Subcutaneous adipose tissue (tissue), 4 donors: ENCODE results near the gene ANP32D. TPM values are rescaled to one million over a fixed set of nuclear protein-coding genes. Genes with fewer than 3 reads are reported as not detected.

Experiments
- total RNA-seq, 4 donors: library from RNA; depleted of rRNA; stranded (reverse); fragments of >200 nt; gene quantifications; one replicate each; pipeline ENCODE4 v1.1.0, GENCODE V29; 2016
- TF ChIP-seq, protein P1 (sequence below): fragments of 450-650 bp; IDR thresholded peaks from one replicate; pipeline ENCODE4 v1.5.1; 2016; ENCODE audit warnings: low read depth, mild to moderate bottlenecking, control low read depth, antibody characterized with exemption, moderate library complexity

Gene ANP32D
- total RNA-seq, 4 donors from 2014 or later: not detected

DNA sequence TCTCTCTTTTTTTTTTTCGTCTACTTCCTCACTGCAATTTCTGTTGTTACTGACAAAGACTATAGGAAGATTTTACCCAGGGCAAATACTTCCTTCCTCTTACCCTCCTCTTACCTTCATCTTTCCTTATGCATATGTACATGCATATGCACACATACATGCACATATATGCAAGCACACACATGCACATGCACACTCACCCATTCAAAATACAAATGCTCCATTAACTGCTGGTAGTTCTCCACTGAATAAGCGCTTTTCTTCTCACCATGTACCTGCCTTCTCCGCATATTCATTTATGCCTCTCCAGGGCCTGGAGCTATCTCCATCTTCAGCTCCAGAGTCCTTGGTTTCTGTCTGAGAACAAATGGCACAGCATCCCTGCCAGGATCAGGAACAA lies 10.6 kb downstream of the ANP32D start:
- TF ChIP-seq, protein P1, sequence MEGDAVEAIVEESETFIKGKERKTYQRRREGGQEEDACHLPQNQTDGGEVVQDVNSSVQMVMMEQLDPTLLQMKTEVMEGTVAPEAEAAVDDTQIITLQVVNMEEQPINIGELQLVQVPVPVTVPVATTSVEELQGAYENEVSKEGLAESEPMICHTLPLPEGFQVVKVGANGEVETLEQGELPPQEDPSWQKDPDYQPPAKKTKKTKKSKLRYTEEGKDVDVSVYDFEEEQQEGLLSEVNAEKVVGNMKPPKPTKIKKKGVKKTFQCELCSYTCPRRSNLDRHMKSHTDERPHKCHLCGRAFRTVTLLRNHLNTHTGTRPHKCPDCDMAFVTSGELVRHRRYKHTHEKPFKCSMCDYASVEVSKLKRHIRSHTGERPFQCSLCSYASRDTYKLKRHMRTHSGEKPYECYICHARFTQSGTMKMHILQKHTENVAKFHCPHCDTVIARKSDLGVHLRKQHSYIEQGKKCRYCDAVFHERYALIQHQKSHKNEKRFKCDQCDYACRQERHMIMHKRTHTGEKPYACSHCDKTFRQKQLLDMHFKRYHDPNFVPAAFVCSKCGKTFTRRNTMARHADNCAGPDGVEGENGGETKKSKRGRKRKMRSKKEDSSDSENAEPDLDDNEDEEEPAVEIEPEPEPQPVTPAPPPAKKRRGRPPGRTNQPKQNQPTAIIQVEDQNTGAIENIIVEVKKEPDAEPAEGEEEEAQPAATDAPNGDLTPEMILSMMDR: no peak

DNA sequence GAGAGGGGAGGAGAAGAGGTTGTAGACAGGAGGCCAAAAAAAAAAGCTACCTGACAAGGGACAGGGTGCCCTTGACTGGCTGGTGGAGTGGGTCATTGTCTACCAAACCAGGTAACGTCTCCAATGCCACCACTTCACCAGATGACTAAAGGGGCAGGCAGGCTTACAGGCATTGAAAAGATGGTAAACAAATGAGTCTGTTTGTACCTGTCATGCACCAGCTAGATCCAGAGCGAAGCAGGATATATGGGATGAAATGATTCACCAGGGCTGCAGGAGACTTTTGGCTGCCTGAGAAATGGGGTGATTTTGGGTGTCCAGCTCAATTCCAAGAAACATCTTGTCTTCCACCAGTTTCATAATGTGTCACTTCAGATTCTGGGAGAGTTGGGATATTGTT lies 13.9 kb downstream of the ANP32D start:
- TF ChIP-seq, protein P1: no peak

DNA sequence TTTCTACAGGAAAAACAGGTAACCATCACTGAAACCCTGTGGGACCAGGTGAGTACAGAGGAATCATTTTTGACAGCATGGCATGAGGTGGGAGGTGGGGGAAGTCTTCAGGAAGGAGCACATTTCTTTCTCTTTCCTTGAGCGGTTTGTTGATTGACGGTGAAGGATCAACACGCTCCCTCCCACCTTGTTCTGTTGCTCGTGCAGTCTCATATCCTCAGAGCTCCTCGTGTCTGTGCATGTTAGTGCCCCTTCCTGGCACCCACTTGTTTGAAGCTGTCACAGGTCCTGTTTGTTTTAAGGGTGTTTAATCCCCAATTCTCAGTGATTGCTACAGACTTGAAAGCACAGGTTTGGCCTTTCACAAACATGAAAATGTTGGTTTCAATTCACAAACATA lies 14.3 kb downstream of the ANP32D start:
- TF ChIP-seq, protein P1: no peak

DNA sequence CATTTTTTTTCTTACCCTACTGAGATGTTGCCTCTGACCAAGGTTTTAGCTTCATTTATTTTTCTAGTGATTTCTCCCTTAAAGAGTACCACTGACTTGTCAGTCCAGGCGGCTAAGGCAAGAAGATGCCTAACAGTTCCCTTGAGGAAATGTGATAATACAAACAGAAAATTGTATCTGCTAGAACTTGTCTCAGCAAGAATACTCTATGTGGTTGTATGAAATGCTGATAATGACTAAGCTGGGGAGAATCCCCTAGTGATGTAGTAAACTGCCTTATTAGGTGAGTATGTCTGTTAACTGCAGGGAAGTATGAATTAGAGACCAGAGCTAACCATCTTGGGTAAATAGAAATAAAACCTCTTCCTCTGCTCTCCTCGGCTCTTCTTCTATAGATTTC lies 16.7 kb downstream of the ANP32D start:
- TF ChIP-seq, protein P1: no peak

DNA sequence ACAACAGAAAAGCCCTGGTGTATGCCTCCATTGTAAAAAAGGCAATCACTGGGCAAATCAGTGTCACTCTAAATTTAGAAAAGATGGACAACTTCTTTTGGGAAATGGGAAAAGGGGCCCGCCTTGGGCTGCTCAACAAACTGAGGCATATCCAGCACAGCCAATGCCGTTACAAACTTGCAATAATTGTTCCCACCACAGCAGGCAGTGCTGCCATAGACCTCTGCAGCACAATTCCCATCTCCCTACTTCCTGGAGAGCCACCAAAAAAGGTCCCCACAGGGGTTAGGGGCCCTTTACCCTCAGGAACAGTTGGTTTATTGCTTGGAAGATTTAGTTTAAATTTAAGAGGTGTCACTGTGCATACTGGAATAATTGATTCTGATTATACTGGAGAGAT lies 36.6 kb downstream of the ANP32D start:
- TF ChIP-seq, protein P1: no peak

DNA sequence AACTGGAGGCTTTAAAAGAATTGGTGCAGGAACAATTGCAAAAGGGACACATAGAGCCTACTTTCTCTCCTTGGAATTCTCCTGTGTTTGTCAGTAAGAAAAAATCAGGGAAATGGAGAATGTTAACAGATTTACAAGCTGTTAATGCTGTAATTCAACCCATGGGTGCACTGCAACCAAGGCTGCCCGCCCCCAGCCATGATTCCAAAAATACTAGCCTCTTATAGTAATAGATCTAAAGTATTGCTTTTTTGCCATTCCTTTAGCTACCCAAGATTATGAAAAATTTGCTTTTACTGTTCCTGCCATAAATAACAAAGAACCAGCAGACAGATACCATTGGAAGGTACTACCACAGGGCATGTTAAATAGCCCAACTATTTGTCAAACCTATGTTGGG lies 37.8 kb downstream of the ANP32D start:
- TF ChIP-seq, protein P1: no peak

DNA sequence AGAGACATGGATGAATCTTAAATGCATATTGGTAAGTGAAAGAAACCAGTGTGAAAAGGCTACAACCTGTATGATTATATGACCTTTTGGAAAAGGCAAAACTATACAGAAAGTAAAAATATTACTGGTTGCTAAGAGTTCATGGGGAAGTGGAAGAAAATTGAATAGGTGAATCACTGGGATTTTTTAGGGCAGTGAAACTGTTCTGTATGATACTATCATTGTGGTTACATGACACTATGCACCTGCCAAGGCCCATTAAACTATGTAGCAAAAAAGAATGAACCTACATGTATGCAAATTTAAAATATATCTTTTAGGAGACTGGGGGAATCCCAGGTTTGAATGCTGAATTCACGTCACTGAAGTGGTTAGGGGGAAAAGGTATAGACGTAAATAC lies 40.5 kb downstream of the ANP32D start:
- TF ChIP-seq, protein P1: no peak

DNA sequence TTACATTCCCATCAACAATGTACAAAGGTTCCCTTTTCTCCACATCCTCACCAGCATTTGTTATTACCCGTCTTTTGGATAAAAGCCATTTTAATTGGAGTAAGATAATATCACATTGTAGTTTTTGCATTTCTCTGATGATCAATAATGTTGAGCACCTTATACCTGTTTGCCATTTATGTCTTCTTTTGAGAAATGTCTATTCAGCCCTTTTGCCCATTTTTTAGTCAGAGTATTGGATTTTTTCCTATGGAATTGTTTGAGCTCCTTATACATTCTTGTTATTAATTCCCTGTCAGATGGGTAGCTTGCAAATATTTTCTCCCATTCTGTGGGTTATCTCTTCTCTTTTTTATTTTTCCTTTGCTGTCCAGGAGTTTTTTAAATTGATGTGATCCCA lies 42.4 kb downstream of the ANP32D start:
- TF ChIP-seq, protein P1: no peak
